Measurements from ENCODE around the gene MBOAT1.
"Not testable (repeated sequence)": the region's sequence is repeated elsewhere in the genome, so short reads cannot be mapped to it uniquely, and the experiment has no call there.

MBOAT1 gene, protein sequence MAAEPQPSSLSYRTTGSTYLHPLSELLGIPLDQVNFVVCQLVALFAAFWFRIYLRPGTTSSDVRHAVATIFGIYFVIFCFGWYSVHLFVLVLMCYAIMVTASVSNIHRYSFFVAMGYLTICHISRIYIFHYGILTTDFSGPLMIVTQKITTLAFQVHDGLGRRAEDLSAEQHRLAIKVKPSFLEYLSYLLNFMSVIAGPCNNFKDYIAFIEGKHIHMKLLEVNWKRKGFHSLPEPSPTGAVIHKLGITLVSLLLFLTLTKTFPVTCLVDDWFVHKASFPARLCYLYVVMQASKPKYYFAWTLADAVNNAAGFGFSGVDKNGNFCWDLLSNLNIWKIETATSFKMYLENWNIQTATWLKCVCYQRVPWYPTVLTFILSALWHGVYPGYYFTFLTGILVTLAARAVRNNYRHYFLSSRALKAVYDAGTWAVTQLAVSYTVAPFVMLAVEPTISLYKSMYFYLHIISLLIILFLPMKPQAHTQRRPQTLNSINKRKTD

DNA sequence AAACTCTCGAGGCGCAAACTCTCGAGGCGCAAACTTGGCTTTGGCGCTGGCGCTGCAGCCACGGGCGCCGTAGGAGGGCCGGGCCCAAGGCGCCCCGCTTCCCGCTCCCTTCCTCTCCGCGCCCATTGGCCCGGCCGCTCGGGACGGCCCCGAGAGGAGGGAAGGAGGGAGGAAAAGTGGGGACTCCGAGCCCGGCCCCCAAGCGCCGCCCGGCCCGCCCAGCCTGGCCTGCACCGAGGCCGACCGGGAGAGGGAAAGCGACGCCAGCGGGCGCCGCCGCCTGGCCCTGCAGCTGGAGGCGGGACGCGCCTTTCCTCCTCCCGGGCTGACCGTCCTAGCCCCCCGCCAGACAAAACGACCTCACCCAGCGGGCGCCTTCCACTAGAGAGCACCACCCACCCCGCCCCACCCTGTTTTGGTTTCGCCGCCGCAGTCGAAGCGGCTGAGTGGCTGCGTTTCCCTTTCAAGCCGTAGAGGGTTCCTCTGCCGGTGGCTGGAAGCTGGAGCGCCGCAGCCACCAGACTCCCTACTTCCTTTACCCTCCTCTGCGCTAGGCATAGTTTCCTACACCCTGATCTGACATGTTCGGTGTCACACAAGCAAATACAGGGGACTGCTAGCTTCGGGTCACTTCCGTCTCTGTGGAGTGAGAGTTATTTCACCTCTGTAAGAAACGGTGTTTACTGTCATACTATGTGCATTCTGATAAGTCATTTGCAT is at the start of gene MBOAT1:
TSS of gene MBOAT1 (minus strand) at position 78 of the 720 bp plus-strand sequence. CDS start 235 bp downstream, outside the sequence.
- DNase-seq, result peak; percentile 48

DNA sequence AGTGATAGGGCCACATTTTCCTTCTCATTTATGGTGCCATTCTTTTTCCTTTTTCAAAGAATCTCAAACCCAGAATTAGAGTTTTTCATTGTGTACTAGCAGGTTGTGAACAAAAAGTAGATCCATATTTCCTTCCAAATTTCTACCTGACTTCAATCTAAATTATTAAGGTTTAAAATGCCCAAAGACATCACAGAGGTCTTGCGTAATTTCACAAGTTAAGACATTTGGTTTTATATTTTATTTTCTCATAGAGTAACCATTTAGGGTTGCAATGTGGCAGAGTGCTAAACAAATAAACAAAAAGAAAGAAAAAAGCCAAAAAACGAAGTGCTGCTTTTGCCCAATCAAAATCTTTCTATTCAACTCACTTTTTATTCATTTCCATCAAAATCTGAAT is 49.4 kb upstream of the MBOAT1 start:
- no peak for DNase-seq

DNA sequence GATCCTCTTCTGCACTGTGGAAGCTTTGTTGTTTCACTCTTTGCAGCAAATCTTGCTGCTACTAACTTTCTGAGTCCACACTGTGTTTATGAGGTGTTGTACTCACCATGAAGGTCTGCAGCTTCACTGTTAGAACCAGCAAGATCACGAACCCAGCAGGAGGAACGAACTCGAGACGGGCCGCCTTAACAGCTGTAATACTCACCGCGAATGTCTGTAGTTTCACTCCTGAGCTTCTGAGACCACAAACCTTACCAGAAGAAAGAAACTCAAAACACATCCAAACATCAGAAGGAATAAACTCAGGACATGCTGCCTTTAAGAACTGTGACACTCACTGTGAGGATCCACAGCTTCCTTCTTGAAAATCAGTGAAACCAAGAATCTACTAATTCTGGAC is 48.1 kb upstream of the MBOAT1 start:
- no peak for DNase-seq

DNA sequence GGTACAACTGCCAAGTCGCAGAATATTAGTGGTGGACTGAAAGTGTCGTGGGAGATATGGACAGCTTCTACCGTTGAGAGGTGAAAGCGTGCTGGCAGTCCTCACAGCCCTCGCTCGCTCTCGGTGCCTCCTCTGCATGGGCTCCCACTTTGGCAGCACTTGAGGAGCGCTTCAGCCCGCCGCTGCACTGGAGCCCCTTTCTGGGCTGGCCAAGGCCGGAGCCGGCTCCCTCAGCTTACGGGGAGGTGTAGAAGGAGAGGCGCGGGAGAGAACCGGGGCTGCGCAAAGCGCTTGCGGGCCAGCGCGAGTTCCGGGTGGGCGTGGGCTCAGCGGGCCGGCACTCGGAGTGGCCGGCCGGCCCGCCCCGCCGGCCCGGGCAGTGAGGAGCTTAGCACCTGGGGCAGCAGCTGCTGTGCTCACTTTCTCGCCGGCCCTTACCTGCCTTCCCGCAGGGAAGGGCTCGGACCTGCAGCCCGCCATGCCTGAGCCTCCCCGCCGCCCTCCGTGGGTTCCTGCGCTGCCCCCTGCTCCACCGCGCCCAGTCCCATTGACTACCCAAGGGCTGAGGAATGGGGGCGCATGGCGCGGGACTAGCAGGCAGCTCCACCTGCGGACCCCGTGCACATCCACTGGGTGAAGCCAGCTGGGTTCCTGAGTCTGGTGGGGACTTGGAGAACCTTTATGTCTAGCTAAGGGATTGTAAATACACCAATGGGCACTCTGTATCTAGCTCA is 47.2 kb upstream of the MBOAT1 start:
- DNase-seq, result no peak

DNA sequence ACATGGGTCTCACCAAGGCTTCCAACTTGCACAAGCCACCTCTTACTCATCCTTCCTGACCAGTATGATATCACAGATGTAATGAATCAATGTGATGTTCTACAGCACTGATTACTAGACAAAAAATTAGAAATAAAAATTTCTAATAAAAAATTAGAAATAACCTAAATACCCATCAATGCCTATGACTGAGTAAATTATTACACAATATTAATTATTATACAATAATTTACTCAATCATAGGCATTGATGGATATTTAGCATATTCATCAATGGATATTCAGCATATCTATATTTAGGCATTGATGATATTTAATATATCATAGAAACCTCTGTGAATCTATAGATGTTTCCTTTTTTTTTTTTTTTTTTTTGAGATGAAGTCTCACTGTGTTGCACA is 43.2 kb upstream of the MBOAT1 start:
- no peak for DNase-seq

DNA sequence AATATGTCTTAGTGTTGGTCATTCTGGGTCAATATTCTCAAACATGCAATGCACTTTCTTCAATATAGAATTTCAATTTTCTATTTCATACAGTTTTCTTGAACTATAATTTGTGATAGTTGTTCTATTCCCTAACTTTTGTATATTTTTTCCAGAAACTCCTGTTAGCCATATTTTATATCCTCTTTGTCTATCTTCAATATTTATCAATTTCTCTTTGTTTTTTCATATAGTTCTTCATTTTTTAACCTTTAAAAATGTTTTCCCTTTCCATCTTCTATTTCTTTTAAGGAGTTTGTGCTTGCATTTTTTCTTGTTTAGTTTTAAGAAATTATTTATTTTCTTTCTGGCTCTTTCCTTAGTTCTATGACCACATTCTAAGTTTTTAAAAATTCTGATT is 42.0 kb upstream of the MBOAT1 start:
- no peak for DNase-seq

DNA sequence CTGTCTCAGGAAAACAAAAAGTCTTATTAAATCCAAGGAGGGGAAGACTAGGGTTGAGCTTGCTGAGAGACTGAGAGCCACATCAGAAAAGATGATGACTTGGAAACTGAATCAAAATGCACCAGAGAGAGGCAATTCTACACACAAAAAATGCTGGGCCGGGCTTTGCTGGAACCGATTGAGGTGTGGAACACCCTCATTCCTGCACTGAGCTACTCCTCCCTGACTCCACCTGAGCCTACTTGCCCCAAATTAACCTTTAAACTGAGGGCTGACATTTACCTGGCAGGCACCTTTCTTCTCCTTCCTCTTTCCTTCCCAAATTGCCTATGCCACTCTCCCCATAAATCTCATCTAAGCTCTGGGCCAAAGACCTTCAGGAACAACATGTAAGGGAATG is 40.8 kb upstream of the MBOAT1 start:
- DNase-seq, result no peak

DNA sequence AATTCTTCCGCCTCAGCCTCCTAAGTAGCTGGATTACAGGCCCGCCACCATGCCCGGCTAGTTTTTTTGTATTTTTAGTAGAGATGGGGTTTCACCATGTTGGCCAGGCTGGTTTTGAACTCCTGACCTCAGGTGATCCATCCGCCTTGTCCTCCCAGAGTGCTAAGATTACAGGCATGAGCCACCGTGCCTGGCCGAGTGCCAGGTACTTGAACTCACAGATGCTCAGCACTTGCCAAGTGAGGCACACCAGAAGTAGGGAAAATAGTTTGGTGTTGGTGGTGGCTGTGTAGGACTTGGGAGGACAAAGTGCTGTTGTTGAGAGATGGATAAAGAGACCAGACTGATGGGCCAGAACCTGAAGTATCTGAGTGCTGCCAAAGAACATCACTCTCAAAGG is 40.0 kb upstream of the MBOAT1 start:
- DNase-seq, result no peak

DNA sequence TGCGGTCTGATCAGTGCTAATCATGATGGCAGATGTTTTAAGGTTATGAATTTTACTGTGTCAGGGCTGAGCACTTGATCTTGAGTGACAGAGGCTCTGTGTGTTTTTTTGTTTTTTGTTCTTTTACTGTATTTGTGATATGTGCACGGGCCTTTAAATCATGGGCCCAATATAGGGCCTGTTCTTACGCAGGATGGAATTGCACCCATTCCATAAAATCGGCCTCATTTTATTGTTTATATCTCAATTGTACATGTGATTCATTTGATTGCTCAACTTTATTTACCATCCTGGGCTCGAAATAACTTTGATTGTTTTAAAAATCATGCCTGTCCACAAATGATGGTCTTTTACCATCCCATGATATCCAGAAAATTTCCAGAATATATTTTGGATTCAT is 39.3 kb upstream of the MBOAT1 start:
- no peak for DNase-seq

DNA sequence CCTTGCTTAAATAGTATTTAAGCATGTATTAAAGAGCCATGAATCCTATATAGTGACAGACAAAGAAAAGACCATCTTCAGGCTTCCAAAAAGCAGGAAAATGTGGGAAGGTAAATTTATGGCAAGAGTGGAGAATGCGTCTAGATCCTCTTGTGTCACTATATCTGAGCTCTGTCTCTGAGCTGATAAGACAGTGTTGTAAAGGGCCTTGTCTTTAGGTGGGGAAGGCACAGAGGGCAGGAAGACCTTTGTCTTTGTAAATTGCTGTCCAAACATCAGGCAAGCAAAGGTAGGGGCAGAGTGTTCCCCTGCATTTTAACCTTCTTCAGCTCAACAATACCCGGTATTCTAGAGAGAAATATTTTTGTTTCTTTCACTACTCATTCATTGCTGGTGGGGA is 33.9 kb upstream of the MBOAT1 start:
- DNase-seq, result no peak

DNA sequence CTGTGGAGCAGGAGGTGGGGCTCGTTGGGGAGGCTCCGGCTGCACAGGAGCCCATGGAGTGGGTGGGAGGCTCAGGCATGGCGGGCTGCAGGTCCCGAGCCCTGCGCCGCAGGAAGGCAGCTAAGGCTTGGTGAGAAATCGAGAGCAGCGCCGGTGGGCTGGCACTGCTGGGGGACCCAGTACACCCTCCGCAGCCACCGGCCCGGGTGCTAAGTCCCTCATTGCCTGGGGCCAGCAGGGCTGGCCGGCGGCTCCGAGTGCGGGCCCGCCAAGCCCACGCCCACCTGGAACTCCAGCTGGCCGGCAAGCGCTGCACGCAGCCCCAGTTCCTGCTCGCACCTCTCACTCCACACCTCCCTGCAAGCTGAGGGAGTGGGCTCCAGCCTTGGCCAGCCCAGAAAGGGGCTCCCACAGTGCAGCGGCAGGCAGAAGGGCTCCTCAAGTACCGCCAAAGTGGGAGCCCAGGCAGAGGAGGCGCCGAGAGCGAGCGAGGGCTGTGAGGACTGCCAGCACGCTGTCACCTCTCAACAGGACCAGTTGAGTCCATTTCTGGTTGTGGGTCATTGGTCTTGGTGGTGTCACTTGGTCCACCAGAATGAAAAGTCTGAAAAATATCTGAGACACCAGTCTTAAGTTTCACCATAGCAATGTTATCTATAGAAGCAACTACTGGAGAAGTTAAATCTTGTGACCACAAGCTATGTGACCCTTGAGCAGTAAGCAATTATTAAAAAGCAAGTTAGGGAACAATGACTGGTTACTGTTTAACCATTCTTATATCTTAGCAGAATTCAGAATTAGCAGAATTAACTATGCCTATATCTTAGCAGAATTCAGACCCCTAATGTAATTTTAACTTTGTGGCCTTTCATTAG is 32.8 kb upstream of the MBOAT1 start:
- not testable (repeated sequence) for DNase-seq

DNA sequence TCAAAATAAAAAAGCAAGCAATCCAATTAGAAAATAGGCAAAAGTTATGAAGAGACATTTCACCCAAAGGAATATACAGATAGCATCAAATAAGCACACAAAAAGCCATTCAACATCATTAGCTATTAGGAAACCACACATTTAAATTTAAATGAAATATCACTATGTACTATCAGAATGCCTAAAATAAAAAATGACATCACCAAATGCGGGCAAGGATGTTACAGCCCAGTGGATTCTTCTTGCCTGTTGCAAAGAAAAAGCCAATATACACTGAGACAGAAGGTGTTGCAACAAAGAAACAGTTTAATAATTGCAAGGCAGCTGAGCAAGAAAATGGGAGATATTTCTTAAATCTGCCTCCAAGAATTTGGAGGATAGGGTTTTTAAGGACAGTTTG is 31.0 kb upstream of the MBOAT1 start:
- no peak for DNase-seq

DNA sequence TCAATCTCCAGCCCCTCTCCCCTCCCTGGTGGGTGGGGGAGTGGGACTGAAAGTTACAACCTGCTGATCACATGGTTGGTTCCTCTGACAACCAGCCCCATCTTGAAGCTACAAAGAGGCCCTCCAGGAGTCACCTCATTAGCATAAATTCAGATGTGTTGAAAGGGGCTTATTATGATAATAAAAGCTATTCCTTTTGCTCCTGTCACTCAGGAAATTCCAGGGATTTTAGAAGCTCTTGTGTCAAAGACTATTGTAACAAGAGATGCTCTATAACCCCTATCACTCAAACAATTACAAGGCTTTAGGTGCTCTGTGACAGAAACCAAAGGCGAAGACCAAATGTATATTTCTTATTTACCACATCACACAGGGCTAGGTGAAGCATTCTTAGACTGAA is 30.1 kb upstream of the MBOAT1 start:
- DNase-seq, result no peak

DNA sequence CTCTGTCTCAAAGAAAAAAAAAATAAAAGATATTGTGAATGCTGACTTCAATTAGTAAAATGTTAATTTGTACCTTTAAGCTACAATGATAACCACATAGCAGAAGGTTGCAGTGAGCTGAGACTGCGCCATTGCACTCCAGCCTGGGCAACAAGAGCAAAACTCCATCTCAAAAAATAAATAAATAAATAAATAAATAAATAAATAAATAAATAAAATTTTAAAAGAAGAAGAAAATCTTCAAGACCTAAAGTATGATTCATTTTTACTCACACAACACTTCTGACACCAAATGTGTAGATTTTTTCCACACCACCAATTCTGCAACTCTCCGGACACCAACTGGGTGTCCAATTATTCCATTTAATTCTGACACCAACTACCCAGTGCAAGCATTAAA is 28.8 kb upstream of the MBOAT1 start:
- no peak for DNase-seq

DNA sequence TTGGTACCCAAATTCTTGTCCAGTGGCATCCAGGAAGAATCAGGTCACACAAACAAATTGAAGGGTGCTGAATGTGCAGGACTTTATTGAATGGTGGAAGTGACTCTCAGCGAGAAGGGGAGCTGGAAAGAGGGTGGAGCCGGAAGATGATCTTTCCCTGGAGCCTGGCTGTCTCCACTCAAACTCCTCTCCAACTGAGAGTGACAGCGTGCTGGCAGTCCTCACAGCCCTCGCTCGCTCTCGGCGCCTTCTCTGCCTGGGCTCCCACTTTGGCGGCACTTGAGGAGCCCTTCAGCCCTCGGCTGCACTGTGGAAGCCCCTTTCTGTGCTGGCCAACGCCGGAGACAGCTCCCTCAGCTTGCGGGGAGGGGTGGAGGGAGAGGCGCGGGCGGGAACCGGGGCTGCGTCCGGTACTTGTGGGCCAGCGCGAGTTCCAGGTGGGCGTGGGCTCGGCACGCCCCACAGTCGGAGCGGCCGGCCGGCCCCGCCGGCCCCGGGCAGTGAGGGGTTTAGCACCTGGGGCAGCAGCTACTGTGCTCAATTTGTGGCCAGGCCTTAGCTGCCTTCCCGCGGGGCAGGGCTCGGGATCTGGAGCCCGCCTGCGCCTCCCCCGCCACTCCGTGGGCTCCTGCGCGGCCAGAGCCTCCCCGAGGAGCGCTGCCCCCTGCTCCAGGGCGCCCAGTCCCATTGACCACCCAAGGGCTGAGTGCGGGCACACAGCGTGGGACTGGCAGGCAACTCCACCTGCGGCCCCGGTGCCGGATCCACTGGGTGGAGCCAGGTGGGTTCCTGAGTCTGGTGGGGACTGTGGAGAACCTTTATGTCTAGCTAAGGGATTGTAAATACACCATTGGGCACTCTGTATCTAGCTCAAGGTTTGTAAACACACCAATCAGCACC is 26.7 kb upstream of the MBOAT1 start:
- DNase-seq, result no peak

DNA sequence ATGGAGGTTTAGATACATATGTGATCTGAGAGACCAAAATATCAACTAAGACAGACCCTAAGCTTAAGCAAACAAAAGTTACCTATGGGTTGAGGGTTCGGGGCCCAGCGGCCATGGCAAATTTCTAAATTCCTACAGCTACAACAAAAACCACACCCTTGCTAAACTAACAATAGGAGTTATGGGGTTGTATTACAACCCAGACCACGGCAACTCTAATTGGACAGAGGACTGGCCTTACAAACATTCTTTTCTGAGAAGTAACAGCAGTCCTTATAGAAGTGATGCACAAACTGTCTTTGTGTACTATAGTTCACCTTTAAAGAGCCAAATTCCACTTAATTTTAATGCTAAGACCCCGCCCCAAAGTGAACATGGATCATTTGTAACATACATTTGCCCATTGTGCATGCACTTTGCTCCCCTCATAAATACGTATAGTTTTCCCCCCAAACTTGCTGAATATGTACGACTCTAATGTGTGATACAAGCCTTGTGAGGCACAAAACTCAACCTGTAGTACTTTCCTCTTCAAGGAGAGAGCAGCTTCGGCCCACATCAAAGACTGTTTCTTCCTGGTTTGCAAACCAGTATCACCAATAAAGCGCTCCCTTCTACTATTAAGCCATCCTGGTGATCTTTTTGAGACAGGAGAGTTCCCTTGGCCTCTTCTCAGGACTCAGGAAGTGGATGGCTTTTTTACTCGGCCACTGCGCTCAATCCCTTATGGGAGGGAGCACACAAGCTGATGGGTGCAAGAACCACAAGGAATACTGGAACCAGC is 25.6 kb upstream of the MBOAT1 start:
- DNase-seq, result no peak

DNA sequence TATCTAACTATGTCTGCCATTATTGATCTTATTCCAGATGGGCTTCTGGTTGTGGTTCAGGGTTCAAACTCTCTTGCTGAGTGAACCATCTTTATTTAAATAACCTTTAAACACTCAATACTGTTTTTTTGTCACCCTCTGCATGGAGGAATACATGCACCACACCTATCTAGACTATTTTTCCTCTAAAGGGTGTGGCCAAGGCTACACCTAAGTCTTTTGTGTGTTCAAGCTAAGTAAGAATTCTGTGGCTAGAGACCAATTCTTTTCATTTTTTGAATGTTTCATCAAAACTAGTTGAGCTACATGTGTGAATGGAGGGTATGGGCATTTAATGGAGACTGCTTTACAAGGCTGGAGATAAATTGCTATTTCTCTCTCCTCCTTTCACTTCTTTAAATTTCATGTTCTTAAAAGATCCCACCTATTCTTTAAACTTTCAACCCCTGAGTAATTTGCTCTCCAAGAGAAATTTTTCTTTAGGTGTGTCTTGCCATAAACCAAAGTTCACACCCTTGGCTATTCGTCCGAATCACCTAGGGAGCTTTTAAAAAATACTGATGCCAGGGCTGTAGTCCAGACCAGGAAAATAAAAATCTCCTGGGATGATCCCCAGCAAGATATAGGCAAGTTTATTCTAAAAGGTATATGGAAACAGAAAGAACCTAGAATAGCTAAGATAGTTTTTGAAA is 24.8 kb upstream of the MBOAT1 start:
- DNase-seq, result no peak

DNA sequence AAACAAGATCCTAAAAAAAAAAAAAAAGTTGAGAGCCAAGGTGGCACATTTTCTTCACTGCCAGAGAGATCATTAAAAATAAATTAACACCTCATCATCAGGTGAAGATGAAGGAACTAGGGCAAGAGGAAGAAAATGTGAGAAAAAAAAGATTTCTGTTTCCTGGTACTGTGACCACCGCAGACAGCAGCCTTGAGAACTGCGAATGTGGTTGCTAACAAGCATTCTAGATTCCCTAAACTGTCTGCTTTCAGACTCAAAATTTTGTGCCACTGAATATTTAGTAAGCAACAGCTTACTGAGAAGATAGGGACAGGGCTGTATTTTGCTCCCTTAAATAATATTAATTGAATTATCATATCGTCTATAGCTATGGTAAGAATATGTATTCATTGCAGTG is 24.1 kb upstream of the MBOAT1 start:
- no peak for DNase-seq

DNA sequence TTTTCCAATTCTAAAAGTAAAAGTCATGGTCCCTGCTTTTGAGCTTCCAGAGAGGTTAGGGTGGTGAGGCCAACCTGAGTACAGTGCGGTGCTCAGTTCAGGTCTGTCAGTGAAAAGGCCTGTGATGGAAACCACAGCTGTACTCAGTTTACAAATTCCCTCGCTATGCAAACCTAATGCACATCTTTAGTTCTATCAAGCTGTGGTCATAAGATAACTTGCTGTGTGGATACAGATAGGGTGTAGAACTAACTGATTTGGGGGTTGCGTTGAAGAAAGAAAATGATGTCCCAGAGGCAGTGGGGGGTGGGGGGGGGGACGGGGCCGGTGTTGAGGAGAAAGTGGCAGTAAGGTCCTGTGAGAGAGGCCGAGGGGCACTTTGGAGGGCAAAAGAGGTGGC is 22.8 kb upstream of the MBOAT1 start:
- DNase-seq, result no peak

DNA sequence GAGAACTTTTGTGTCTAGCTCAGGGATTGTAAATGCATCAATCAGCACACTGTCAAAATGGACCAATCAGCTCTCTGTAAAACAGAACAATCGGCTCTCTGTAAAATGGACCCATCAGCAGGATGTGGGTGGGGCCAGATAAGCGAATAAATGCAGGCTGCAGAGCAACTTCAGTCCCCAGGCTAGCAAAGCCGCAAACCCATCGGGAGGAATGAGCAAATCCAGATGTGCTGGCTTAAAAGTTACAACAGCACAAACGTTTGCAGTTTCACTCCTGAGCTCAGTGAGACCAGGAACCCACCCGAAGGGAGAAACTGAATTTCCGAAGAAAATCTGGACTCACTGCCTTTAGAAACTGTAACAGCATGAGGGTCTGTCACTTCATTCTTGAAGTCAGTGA is 21.9 kb upstream of the MBOAT1 start:
- DNase-seq, result no peak

Measured in stimulated activated CD4-positive, alpha-beta T cell treated with anti-CD3 and anti-CD28 coated beads, Interleukin-12 subunit alpha, Interleukin-12 subunit beta, amount 100 ng/mL, for 4 hours (primary cell).